Measurements from ENCODE around the gene AFF3.
"Not testable (repeated sequence)": the region's sequence is repeated elsewhere in the genome, so short reads cannot be mapped to it uniquely, and the experiment has no call there.

AFF3 gene

DNA sequence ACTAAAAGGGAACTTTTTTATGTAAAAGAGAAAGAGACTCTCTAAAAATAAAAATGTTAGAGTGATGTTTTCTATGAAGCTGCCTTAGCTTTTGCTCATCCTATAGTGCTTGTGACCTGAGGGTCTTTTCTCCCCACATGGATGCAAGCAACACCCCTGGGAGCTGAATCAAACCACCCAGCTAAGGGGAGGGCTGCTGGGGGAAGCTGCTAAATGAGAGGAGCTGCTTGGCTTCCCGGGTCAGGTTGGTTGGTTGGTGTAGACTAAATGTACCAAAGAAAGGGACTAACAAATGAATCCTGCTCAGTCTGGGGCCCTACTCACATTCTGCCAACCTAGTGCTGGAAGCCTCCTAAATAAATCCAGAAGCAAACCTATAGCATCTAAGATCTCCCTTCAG lies 35.0 kb downstream of the AFF3 start:
- no peak for DNase-seq

DNA sequence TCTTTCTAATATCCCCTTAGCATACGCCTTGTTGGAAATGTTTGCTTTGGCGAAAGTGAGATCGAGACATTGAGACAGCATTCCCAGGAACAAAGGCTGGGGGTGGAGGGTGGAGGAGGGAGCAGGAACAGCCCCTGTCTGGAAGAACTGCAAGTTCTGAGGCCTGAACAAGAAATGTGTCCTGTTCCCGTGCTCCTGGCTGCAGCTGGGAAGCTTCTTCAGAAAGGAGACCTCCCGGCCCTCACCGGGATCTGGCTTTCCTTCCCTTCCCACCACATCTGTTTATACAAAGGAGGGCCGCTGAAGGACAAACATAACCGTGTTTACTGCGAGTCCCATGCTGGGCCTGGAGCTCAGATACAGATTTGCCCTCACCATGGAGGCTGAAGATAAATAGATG lies 35.9 kb downstream of the AFF3 start:
- no peak for DNase-seq

DNA sequence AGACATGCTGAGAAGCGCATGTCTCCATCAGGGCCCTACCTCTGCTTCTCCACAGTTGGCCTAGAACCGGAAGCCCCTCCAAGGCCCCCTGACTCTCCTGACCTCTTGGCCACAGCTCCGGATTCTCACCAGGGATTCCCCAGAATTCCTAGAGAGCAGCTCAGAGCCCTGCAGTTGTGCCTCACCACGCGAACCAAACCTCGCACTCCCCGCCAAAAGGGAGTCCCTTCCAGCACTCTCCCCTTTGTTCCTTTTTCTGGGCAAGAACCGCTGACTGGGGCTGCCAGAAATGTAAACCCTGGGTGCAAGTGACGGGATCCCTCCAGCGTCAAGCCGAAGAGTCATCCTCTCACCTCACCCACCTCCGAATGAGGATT lies 36.7 kb downstream of the AFF3 start:
- DNase-seq, result no peak

DNA sequence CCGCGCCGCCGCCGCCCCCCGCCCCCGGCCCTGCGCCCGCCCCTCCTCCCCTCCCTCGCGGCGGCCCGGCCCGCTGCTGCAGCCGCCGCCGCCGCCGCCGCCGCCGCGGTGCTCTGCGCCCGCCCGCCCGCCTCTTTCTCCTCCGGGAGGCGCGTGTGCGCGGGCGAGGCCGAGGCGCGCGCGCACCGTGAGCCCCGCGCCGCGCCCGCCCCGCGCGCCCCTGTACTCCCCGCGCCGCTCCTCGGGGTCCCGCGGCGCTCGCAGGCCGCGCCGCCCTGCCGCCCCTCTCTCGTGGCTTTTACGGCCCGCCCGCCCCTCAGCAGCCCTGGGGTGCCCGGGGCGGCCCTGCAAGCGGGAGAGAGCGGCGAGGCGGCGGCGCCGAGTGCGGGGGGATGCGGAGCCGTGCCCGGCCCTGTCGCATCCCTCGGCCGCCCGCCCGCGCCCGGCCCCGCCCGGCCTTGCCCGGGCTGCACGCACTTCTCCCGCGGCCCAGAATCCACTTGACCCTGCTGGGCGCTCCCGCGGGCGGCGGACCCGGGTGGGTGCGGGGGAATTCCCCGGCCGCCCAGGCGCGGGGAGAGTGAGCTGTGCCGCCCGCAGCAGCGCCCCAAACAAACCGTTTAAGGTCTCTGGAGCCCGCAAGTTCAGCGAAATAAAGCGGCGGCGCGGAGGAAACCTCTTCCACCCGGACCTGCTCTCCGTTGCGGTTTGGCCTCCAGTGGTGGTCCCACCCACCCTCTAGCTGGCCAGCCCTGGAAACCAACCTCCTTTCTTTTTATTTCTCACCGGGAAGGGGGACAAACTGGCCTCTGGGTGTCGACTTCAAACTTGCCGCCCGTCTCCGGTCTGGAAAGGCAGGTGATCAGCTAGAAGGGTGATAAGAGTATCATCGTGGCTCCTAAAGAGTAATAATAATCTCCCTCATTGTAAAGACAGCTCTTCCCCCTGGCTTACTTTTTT lies 37.4 kb downstream of the AFF3 start:
- DNase-seq, result no peak

DNA sequence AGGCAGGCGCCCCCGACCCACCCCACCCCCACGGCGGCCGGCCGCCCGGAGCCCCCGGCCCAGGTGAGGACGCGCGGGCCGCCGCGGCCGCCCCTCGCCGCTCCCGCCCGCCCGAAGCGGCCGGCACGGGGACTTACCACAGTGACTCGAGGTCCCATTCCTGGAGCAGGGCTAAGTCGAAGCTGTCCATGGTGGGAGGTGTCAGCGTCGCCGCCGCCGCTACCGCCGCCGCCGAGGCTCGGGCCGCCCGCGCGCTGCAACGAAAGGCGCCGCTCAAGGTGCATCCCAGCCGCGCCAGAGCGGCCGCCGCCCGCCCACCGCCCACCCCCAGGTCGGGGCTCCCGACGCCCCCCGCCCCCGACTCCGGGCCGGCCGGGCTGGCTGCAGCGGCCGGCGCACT lies 38.1 kb downstream of the AFF3 start:
- DNase-seq, result not testable (repeated sequence)

DNA sequence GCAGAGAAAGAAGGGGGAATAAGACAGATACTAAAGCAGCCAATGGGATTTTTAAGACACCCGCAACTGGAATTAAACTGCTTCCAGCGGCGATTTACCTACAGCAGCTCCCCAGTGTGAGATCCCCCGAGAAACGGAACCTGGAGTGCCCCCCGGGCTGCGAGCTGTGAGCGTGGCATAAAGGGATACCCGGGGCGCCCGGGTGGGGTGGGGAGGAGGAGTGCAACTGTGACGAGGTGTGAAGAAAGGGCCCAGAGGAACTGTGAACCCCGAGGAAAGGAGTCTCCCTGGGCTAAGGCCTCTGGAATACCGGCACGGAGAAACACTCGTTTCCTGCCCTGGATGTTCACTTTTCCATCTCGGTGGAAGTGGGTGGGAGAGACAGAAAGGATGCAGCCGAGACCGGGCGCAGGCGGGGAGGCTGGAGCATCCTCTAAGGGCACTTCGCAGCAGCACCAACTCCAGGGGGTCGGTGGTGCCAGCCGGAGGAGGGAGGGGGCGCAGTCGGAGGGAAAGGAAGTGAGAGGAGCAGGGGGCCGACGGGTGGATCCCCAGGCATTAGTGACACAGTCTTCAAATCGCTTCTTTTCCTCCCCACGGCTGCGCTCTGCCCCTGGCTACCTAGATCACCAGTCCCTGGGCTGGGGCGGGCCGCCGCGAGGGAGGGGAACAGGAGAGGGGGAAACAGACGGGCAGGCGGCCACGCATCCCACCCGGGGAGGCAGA lies 38.7 kb downstream of the AFF3 start:
- not testable (repeated sequence) for DNase-seq

DNA sequence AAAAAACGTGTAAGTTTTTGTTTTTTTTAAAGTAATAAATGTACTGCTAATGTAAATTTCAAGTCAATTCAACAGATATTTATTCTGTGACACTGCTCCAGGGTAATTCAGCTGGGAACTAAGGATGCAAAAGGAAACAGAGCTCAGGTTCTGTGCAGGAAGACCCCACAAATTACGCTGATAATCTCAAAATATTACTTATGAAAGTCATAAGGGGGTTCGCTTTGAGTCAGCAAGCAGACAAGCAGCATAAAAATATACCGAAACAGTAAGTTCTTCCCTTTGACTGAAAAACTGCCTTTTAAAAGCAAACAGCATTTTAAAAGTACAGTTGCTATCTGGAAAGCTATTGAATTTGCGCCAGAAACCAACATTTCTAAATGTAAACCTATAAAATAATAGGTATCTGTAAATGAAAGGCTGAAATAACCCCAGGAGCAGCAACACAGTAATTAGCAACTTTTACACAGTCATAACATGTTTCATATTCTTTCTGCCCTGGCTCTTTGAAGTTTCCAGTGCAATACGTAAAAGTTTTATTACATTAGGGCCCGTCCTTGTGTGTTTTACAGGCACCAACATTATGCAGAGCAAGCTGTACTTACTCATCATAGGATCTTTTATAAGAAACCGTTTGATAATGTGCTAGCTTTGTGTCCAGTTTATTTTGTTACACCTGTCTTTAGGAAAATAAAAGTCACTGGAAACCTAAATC lies 39.8 kb downstream of the AFF3 start:
- not testable (repeated sequence) for DNase-seq

DNA sequence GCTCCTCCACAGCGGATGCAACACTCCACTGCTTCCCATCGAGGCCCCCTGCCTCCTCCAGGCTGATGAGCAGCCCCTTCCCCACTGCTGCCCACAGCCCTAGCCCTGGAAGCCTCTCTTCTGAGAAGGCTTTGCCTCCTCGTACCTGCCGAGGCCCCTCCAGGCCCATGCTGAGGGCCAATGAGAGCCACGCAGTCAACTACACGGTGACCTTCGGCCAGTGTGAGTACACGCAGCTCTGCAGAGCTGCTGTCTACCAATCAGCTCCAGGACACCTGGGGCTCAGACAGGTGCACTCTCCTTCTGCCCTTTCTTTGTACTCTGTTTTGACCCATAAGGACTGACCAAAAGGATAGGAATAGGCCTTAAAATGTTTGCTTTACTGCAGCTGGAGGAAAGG lies 43.5 kb downstream of the AFF3 start:
- not testable (repeated sequence) for DNase-seq

DNA sequence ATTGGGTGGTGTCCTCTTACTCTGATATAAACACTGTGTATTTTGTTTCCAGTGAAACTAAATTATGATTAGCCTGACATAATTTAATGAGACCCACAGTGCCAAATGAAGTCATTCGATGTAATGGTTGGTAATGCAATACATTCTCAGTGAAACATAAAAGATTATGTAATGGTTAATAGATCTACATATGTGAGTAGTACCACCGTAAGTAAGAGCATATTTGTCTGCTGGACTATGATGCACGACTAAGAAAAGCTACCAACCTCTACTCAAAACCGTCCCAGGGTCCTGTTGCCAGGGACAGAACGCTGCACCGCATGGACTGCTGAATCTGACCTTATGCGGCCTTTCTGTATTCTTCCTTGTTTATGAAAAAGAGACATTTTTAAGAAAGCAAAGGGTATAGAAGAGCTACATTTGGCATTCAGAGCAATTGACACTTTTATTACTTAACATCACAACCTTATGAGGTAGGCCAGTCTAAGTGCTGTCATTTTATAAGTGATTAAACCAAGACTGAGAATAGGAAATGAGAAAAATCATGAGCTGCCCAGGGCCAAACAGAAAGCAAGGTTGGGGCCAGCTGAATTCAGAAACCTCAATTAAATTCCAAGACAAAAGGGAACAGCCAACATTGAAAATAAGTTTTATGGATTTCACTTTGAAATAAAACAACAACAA lies 44.6 kb downstream of the AFF3 start:
- DNase-seq, result not testable (repeated sequence)

DNA sequence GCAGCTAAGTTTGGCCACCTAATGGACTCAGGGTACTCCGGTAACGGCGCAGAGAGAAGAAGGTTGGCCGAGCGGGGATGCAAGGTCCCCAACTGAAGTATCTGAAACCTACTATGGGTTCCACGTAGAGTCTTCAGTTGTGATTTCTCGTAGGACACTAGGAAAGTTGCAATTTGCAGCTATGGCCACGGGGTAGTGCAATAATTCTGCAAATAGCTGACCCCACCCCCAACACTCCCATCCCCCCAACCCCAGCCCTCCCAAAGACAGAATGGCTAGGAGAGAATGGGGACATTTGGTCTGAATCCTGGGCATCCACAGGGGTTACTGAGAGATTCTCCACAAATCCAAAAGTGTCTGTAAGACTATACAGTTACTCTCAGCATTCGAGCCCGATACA lies 46.5 kb downstream of the AFF3 start:
- not testable (repeated sequence) for DNase-seq

DNA sequence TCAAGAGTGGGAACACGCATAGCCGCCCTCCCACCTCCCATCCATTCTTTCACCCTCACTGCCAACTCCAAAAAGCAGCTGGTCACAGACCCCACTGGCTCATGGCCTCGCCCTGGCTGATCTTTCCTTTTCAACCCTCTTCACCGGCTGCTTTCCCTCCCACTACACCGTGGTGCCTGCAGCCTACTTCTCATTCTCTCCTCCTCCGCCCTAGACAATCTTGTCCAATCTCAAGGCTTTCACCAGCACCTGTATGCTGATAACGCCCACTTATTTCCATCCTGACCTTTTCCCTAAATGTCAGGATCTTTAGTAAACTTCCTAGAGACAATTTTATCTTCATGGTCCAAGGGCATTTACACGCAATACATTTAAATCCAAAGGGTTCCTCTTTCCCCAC lies 50.6 kb downstream of the AFF3 start:
- not testable (repeated sequence) for DNase-seq

DNA sequence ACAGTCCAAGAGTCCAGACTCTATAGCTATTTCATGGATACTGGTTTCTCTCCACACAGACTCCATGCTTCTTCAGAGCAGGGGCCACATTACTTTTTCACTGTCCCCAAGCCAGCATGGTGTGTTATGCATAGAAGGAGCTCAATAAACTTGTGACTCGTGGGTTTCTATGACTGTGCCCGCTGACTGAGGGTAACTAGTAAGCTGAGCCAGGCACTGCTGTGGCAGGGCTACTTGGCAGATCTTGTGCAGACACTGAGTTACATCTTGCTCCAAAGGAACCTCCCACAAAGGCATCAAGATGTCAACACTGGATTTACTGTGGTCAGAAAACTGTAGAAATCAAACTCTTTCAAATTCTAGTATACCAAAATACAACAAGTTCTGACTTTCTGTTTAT lies 56.6 kb downstream of the AFF3 start:
- DNase-seq, result not testable (repeated sequence)

DNA sequence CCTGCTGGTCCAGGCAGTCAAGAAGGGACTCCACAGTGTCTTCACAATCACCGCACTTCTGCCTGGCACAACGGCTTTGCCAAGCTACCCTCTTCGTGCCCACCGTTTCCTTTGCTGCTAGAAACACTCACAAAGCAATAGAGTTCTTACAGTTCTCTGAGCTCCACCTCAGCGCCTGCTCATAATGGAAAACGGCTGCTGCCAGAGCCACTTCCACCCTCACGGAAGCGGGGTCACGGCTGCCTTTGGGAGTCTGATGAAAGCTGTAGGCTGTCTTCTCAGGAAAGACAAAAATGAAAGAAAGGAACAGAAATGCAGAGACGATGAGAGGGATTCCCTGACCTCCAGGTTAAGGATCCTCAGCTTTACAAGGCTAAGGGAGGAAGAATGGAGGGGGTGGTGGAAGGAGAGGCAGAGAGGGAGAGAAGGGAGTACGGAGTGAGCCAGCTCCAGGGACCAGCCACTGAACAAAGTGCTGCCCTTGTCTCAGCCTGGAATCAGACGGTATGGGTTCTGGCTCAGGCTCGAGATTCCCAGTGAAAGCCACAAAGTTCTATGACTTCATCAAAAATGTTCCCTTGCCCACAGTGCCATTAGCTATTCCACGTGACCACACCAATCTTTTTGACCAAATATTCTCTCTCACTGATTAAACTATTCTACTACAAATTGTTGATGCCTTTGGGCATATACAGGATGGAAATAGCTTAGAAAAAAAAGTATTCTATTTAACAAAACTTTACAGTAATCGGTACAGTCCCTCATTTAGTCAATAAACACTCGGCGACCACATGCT lies 58.8 kb downstream of the AFF3 start:
- DNase-seq, result not testable (repeated sequence)

DNA sequence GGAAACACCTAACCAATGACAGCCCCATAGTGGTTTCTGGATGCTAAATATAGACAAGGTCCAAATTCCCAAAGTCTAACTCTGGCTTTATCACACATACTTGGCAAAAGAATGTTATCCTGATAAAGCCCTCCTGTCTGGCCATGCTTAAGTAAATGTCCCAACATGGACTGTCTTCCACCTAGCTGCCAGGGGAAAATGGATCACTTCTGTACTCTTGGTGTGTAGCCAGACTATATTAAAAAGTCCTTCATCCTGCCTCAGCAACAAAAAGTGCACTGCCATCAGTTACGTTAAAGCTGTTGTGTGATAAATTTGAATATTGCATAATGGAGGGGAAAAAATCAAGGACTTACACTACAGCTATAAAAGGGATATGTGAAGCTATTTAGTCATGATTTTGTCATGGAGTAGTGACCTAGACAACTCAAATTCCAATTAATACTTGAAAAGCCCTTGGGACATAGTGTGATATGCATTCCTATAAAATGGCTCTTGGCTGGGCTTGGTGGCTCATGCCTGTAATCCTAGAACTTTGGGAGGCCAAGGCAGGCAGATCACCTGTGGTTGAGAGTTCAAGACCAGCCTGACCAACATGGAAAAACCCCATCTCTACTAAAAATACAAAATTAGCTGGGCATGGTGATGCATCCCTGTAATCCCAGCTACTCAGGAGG lies 60.0 kb downstream of the AFF3 start:
- DNase-seq, result not testable (repeated sequence)

DNA sequence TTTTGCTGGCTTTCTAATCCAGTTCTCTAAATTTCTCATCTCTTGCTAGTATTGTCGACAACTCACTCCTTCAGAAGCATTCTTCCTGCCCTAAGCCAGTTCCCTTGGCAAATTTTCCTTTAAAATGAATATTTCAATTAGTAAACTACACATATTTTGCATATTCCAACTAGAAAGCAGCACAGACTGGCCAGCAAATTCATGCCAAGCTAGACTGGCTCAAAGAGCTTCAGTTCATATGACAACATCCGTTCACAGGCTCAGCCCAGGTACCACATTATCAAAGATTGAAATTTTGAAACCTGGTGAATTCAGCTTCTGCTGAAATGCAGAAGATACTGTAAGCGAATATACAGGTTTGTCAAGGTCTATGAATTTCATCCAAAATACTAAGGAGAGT lies 64.5 kb downstream of the AFF3 start:
- DNase-seq, result no peak

DNA sequence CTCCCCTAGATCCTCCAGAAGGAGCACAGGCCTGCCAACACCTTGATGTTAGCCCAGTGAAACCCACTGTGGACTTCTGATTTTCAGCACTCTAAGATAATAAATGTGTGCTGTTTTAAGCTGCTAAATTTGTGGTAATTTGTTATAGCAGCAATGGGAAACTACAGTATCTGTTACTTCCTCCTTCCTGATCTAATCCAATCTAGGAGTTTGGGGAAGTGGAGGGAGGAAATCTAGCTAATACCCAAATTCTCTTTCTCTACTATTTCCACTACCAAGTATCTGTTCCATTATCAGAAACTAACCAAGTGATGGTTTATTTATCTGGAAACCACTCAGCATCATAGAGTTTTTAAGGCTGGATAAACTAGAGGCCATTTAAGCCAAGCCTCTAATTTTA lies 64.9 kb downstream of the AFF3 start:
- DNase-seq, result no peak

DNA sequence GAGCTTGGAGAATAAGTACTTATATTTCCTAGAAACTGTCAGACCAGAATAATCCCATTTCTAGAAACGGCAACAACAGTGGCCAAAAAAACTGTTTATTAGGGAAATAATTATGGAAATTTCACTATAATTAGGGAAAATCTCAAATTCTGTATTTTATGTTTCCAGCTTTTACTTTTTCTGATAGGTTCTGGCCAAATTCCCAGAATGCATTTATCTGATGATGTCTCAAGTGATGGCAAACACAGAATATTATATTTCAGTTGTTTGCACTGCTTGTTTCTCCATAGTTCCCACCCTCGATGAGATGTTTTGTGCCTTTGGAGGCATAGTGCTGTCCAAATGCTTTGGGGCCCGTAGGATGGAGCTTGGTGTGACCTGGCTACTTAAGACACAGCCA lies 66.9 kb downstream of the AFF3 start:
- DNase-seq, result no peak

DNA sequence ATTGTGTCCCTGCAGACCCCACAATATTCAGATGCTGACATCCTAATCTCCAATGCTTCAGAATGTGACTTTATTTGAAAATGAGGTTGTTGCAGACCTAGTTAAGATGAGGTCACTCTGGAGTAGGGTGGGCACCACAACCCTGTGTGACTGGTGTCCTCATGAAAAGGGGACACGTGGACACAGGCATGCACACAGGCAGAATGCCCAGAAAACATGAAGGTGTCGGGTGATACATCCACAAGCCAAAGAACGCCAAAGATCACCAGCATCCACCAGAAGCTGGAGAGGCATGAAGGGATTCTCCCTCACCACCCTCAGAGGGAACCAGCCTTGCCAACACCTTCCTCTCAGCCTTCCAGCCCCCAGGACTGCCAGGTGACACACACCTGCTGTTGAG lies 69.3 kb downstream of the AFF3 start:
- no peak for DNase-seq

DNA sequence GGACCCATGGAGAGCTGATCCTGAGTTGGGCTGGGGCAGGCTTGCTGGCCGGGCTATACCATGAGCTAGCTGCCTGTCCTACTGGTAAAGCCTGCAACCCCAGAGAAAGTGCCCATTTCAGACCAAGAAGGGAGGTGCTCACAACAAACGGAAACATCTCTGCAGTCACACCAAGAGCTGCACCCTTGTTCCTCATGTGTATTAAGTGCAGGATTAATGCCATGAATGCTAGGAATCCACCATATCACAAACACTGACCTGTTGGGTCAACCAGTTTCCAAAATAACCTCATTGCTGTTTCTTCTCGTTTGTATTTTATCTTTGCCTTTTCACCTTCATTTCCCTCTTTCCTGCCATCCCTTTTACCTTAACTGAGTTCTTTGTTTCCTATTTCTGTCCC lies 69.9 kb downstream of the AFF3 start:
- no peak for DNase-seq

DNA sequence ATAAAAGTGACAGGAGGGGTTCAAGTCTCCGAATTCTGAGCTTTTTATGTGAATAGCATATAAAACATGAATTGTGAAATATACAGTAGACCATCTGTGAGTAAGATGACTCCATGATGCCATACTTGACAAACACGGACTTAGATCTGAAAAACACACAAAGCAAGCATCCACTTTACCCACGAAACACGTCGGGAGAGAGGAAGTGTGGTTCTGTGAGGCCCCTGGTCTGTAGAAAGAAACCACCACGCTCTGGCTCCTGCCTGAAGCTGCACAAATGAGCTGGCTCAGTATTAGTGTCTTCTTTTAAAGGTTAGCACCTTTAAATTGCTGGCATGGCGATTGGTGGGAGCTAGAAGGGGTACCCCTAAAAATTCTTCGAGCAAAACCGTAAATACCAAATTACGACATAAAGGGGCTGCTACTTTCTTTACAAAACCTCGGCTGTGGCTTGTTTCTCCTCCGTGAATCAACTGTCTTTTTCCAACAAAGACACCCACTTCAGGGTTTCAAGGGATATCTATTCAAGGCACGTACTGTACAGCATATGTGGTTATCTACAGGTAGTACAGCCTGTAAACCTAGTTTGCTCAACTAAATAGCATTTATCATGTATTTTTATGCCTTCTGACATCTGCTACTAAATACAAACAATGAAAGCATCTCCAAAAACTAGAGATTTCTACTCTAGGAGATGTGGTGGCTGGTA lies 70.9 kb downstream of the AFF3 start:
- no peak for DNase-seq

DNA sequence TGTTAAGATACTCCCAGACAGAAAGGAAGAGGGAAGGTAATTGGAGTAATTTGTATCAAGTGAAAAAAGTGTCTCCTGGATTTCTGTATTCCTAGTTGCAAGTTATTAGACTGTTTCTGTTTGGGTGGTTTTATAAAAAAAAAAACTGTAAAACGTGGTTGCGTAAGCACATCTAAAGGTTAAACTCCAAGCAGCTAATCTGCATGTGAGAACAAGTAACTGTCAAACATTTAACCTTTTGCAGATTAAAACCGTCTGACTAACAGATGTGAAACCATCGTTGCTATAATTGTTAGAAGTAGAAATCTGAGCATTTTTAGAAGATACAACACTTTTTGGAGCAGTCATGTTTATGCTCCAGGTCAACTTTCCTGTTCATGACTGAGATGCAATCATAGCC lies 72.3 kb downstream of the AFF3 start:
- no peak for DNase-seq
